T-helper 2 cell treated with Interferon-gamma antibody and Interleukin-4, amounts not matched to agents 100 ng/mL and 5 ng/mL, for 36 hours (primary cell): ENCODE data around the gene VPREB3. TPM values are rescaled to one million over a fixed set of nuclear protein-coding genes. Genes with fewer than 3 reads are reported as not detected.
"Not testable (repeated sequence)": the region's sequence is repeated elsewhere in the genome, so short reads cannot be mapped to it uniquely, and the experiment has no call there.

ENCODE experiments used
- intact Hi-C: fragments of 100-400 bp; cut with micrococcal nuclease; formaldehyde crosslinking; loops from one replicate; pipeline ENCODE4 v1.15.1; 2023
- total RNA-seq: library from RNA; stranded (reverse); gene quantifications from 2 replicates; pipeline ENCODE4 v1.2.3, GENCODE V29; 2022

Gene VPREB3
- total RNA-seq, 1 donor from 2014 or later: not detected

DNA sequence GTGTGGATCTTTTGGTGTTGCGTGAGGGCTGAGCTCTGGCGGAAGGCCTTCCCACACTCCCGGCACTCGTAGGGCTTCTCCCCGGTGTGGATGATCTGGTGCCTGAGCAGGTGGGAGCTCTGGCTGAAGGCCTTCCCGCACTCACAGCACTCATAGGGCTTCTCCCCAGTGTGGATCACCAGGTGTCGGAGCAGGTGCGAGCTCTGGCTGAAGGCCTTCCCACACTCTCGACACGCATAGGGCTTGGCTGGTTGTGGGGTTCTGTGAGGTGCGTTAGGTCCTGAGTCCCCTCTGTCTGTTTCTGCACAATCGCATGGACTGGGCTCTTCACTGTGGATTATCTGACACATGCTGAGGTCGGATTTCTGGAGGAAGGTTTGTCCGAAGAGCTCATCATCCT is 9.7 kb downstream of the VPREB3 start:
- intact Hi-C loops: no loop called here

DNA sequence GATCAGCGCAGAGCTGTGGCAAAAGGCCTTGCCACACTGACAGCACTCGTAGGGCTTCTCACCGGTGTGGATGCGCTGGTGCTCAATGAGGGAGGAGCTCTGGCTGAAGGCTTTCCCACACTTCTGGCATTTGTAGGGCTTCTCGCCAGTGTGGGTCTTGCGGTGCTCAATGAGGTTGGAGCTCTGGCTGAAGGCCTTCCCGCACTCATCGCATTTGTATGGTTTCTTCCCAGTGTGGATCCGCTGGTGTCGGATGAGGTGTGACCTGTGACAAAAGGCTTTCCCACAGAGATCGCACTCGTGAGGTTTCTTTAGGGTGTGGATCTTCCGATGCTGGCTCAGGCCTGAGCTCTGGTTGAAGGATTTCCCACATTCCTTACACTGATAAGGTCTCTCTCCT is 10.2 kb downstream of the VPREB3 start:
- intact Hi-C loops: no loop called here

DNA sequence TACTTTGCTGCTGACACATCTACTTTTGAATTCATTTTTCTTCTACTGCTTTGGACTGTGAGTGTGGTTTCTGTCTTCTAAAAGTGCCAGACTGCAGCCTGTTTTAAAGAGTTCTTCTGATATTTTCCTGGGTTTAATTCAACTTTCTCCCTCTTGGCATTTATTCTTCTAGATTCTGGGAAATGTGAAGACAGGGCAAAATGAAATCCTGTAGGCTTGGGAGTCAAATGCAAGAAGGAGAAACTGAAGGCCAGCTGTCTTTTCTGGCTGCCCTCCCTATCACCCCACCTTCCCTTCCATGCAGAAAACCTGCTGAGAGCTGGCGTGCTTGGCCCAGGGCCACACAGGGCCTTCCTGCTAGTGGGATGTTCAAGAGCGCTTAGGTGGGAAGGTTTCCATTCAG is 10.9 kb downstream of the VPREB3 start:
- intact Hi-C loops: no loop called here

DNA sequence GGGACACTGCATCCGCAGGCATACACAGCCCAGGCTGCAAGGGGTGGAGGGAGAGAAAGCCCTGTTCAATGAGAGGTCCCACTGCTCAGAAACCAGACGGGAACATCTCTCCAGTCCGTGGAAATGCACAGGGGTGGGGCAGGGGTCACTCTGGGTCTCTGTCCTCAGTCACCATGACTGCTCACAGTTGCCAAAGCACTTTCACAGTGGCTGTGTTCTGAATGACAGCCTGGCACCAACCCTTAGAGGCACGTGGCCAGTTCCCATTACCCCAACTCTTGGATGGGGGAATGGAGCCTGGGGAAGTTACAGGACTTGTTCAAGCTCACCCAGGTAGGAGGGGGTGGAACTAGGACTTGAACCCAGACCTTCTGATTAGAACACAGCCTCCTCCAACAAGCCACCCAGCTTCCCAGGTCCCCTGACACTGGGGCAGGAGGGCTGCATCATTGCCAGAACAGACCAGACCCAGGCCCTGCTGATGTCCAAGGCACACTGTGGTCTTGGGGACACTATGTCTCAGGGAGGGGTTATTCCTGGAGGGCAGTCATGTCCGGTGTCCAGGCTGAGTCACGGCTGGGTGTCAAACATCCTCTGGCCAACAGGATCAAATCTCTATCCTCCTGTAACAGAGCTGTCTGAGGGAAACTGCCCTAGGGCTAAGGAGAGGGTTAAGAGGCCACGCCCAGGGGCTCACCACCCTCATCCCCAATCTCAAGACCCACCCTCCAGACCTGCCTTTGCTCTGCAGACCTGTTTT is 11.5 kb downstream of the VPREB3 start:
- intact Hi-C loops: no loop called here

DNA sequence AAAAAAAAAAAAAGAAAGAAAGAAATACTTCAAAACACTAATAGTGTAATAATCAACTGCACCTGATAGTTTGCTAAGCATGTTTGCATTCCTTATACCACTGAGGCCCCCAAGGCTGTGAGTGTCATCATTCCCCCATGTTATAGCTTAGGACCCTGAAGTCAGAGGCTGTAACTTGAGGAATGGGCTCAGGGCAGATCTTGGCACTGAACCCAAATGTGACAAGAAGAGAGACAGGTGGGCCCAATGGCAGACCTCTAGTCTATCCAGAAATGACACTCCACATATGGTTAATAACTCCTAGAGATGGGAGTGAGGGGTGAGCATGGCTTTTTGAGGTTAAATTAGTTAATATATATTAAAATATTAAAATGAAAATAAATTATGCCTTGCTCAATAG is 16.5 kb downstream of the VPREB3 start:
- intact Hi-C loops: no loop called here

DNA sequence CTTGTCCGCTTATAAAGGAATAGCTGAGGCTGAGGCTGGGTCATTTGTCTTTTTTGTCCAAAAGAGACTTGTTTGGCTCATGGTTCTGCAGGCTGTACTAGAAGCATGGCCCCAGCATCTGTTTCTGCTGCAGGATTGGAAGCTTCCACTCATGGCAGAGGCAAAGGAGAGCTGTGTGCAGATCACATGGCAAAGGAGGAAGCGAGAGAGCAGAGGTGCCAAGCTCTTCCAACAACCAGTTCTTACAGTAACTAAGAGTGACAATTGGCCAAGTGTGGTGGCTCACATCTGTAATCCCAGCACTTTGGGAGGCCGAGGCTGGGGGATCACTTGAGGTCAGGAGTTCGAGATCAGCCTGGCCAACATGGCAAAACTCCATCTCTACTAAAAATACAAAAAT is 26.1 kb downstream of the VPREB3 start:
- intact Hi-C loops: not testable (repeated sequence)

DNA sequence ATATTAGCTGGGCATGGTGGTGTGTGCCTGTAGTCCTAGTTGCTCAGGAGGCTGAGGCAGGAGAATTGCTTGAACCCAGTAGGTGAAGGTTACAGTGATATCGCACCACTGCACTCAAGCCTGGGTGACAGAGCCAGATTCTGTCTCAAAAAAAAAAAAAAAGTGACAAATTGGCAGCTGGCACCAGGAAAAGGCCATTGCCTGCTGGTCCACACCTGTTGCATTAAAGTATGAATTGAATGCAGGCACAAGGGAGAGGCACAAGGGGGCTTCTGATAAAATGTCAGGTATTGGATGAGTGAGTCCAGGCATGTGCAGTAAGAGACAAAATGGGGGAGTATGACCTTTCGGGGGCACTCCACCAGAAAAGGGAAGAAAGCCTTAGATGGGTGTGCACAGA is 31.5 kb downstream of the VPREB3 start:
- intact Hi-C loops: no loop called here

DNA sequence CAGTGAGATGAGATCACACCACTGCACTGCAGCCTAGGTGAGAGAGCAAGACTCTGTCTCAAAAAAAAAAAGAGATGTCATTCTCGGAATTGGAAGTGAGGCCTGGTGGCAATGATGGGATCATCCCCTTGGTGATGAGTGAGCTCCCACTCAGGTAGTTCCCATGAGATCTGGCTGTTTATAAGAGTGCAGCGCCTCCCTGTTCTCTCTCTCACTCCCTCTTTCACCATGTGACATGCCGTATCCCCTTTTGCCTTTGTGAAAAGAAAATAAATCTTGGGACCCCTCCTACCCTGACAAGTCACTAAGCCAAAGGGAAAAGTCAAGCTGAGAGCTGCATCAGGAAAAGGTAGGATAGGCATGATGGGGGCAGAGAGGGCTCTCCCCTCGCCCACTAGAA is 32.1 kb downstream of the VPREB3 start:
- intact Hi-C loops: no loop called here

DNA sequence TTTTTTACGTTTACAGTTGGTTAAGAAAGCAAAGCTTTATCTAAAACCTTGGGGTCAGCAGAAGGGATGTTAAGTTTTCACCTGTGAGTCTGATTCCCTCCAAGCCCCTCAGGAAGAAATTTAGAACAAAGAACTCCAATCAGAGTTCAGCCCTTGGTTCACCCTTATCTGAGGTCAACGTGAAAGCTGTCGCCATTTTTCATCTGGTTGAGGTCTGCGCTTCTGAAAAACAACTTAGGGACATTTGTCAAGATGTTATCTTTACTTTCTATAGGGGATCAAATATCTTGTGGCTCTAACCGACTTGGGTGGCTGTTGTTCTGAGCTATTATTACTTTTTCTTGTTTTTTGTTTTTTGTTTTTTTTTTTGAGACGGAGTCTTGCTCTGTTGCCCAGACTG is 33.4 kb downstream of the VPREB3 start:
- intact Hi-C loops: no loop called here

DNA sequence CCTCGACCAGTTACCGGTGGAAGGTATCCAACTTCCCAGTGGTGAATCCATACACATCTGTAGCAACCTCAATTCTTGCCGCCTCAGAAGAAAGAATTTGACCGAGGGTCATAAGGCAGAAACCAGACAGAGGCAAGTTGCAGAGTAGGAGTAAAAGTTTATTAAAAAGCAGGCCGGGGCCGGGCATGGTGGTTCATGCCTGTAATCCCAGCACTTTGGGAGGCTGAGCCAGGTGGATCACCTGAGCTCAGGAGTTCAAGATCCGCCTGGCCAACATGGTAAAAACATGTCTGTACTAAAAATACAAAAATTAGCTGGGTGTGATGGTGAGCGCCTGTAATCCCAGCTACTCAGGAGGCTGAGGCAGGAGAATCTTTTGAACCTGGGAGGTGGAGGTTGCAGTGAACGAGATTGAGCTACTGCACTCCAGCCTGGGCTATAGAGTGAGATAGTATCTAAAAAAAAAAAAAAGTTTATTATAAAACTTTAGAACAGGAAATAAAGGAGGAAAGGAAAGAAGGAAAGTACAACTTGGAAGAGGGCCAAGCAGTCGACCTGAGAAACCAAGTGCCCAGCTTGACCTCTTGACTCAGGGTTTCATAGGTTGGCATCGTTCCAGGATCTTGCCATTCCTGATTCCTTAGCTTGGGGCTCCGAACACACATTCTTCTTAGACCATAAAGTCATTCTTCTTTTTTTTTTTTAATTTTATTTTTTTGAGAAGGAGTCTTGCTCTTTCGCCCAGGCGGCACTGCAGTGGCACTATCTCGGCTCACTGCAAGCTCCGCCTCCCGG is 35.7 kb downstream of the VPREB3 start:
- intact Hi-C loops: loop anchor here (5.0 kb wide), 1 partner anchor 364 kb away; no protein-coding TSS in a partner anchor

DNA sequence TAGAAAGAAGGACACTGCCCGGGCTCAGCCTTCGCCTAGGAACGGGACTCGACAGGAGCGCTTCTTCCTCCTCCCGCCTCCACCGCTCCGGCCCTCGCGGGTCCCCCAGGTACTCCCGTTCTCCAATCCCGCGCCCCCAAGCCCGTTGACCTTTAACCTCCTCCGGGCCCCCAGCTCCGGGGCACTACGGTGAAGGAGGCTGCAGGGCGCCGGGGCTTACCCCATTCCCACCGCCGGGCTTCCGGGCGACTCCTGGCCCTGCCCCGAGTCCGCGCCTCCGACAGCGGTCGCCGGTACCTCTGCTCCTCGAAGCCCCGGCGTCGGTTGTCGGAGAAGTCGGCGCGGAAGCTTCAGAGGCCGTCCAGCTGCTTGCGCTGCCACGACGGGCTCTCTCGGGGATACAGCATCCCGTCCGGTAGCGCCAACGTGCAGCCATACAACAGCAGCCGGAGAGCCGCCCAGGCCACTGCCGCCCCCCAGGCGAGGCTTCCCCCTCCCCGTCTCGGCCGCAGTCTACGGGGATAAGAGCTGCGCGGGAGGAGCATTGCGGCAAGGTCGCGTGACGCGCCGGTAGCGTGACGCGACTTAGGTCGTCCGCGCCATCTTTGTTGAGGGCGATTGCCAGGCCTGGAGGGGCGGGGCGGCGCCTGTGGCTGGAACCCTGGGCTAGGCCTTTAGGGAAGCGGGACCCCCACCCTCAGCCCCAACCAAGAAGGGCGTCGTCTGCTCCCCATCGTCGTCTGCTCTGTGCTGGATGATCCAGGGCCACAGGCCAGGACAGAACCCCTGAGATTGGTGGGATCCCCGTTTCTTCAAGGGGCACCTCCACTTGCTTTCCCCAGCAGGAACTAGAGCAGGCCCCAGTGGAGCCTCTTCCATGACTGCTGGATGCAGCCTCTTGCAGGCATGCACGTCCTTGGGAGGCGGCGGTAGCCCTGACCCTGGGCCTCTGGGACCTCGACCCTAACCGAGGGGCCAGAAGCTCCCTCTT is 37.1 kb downstream of the VPREB3 start:
- intact Hi-C loops: loop anchor here (1.0 to 5.0 kb wide), 4 partner anchors 21 to 365 kb away; partner anchors contain the start of gene SMARCB1

DNA sequence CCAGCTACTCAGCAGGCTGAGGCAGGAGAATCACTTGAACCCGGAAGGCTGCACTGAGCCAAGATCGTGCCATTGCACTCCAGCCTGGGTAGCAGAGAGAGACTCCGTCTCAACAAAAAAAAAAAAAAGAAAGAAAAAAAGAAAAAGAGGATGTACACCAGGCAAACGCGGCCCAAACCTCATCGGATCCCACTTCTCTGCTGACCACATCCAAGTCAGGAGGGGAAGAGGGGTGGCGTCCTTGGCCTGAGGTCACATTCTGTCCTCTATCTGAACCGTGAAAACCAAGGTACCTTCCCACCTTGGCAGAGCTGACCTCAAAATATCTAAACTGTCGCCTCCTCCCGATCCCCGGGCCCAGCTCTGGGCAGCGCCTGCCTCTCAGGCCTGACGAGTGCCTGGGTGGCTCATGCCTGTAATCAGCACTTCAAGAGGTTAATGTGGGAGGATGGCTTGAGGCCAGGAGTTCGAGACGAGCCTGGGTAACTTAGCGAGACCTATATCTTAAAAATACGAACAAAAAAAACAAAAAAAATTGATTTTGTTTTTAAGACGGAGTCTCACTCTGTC is 38.3 kb downstream of the VPREB3 start:
- intact Hi-C loops: loop anchor here (5.0 kb wide), 1 partner anchor 366 kb away; no protein-coding TSS in a partner anchor

DNA sequence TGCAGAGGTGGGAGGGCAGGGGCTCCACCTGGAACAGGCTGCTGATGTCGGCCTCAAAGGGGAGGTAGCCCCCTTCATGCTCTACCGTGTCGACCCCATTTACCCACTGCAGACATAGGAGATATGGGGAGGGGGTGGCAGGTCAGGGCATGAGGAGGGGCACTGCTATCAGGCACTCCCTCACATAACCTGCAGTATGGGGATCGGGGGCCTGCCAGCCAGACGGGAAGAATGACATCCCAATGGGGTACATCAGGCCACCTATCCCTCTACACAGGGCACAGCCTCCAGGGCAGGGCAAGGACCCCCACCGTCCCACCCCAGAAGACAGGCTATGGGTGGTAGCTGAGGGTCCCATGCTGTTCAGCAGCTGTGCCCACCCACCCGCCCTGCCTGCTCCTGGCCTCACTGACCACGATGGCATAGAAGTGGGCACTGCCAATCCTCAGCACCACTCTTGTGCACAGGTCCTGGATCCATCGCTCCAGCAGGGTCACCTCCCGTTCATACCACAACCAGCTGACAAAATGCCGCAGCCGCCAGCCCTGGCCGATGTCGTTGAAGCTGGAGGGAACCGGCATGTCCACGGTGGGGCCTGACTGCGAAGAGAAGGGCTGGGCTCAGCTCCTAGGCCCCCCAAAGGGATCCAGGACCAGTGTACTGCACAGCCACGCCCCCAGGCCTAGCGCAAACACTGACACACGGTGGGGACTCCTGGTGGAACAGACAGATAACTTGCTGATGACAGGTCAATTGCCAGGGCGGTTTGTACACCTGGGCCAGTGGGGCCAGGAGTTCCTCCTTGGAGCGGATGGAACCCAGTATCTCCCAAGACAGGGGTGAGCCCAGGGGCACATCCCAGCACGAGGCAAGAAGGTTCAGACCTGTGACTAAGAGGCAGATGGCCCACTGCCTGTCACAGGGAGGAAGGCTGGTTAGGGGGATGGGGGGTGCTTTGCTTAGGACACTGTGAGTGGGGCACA is 39.3 kb downstream of the VPREB3 start:
- intact Hi-C loops: loop anchor here (5.0 kb wide), 1 partner anchor 367 kb away; no protein-coding TSS in a partner anchor

DNA sequence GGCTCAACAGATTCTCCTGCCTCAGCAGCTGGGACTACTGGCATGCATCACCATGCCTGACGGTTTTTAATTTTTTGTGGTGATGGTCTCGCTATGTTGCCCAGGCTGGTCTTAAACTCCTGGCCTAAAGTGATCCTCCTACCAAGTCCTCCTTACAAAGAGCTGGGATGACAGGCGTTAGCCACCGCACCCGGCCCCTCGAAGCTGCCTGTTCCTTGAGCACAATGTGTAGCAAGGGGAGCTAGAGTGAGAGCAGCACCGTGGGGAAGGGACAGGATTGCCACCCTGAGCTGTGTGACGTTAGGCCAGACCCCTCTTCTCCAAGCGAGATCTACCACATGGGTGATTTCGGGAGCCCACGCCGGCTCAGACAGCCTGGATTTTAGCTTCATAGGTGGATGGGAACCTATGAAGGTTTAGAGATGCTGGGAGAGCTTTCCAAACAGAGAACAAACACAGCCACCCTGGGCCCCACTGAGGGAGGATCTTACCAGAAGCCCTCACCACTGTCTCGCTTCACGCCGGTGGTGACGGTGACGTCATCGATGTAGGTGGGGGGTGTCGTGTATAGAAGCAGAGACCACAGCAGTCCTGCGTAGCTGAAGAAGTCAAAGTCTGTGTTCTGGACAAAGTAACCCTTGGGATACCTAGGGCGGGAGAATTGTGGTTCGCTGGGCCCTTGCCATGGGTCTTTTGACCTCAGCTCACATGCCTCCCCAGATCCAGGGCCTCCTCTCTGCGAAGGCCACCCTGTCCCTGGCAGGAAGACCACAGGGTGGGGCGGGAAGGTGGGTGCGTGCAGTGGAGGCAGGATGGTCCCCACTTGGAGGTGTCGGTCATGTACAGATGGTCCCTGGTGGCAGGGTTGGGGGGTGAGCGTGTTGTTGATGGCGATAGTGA is 40.3 kb downstream of the VPREB3 start:
- intact Hi-C loops: no loop called here

DNA sequence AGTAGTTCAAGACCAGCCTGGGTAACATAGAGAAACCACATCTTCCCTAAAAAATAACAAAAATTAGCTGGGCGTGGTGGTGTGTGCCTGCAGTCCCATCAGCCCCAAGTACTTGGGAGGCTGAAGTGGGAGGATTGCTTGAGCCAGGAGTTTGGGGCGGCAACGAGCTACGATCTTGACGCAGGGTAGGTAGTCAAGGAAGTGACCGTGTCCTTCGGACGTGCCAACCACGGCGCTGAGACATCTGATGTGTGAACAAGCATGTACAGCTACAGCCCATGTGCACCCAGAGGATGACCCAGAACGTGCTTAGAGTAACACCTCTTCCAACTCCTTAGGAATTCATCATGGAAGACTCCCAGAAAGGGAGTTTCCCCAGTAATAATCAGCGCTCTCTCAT is 42.0 kb downstream of the VPREB3 start:
- intact Hi-C loops: no loop called here

DNA sequence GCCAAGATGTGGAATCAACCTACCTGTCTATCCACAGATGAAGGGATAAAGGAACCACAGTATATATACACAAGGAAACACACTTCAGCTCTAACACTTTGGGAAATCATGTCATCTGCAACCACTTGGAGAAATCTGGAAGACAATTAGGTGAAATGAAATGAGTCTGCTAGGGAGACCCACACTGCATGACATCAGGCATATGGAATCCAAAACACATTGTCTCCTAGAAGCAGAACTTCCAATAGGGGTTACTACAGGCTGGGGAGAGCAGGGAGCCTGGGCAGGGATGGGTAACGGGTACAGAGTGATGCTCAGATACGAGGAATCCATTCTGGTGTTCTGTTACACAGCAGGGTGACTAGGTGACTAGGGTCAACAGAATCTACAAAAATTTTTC is 45.1 kb downstream of the VPREB3 start:
- intact Hi-C loops: no loop called here

DNA sequence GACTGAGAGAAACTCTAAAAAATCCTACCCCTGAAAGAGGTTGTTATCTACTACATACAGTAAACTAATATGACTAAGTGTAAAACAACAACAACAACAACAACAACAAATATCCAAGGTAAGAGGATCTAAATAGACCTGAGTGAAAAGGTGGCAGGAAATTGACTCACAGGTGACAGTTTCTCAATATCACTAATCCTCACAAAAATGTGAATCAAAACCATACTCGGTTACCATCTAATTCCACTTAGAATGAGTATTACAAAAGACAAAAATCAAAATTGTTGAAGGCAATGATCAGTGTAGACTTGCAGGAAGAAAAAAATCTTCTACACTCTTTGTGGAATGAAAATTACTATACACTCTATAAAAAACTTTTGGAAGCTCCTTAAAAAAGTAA is 46.0 kb downstream of the VPREB3 start:
- intact Hi-C loops: no loop called here

DNA sequence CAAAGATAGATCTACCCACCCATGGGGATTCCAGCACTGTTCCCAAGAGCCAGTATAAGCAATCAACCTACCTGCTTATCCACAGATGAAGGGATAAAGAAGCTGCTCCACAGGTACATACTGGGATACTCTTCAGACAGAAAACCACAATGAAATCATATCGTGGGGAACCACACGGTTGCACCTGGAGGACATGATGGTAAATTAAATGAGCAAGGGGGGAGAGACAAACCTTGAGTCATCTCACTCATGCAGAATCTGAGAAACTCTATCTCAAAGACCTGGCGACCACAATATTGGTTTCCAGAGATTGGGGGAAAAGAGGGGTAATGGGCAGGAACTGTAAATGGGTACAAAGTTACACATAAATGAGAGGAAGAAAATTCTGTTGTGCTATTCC is 48.9 kb downstream of the VPREB3 start:
- intact Hi-C loops: loop anchor here (1.0 to 2.0 kb wide), 2 partner anchors 9 to 45 kb away; partner anchors contain the start of gene ZNF70

DNA sequence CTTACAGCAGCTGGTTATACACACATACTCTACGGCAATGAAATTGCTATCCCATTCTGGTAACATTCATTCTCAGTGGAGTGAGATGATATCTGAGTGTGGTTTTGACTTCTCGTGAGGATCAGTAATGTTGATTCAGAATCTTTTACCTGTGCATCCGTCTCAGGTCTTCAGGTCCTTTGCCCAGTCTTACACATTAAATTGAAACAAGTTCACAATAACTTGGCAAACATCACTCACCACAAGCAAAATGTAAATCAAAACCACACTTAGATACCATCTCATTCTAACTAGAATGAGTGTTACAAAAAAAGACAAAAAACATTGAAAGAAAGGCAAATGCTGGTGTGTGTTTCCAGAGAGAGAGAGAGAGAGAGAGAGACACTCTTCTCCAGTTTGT is 49.4 kb downstream of the VPREB3 start:
- intact Hi-C loops: loop anchor here (1.0 to 2.0 kb wide), 2 partner anchors 9 to 46 kb away; partner anchors contain the start of gene ZNF70
